Esophagus (tissue), 2 donors: Measurements from ENCODE around the gene MRM2. TPM values are rescaled to one million over a fixed set of nuclear protein-coding genes. Genes with fewer than 3 reads are reported as not detected.

ENCODE experiments used
- H3K27ac ChIP-seq, 2 donors: one replicate each; pipeline ENCODE4 v1.5.1; 2013; ENCODE audit warnings: low read depth in 2 of 2, mild to moderate bottlenecking in 2 of 2, inconsistent platforms in 1 of 2, low read length in 1 of 2, moderate library complexity in 1 of 2
- H3K27me3 ChIP-seq, 2 donors: one replicate each; pipeline ENCODE4 v1.6.1; 2013; ENCODE audit warnings: low read length in 2 of 2, control low read depth in 1 of 2, mild to moderate bottlenecking in 1 of 2; ENCODE audit not compliant: insufficient read depth in 2 of 2, control insufficient read depth in 1 of 2
- H3K36me3 ChIP-seq, 2 donors: one replicate each; pipeline ENCODE4 v1.6.1; 2013; ENCODE audit warnings: low read length in 1 of 2; ENCODE audit not compliant: control insufficient read depth in 2 of 2, insufficient read depth in 2 of 2
- H3K4me1 ChIP-seq, 2 donors: one replicate each; pipeline ENCODE4 v1.6.1; 2013; ENCODE audit warnings: low read length in 1 of 2; ENCODE audit not compliant: control insufficient read depth in 2 of 2, insufficient read depth in 2 of 2
- H3K4me3 ChIP-seq, 2 donors: one replicate each; pipeline ENCODE4 v1.5.1; 2013; ENCODE audit warnings: low read length in 2 of 2, mild to moderate bottlenecking in 2 of 2, low read depth in 1 of 2, moderate library complexity in 1 of 2
- H3K9me3 ChIP-seq, 2 donors: one replicate each; pipeline ENCODE4 v1.6.1; 2013; ENCODE audit warnings: mild to moderate bottlenecking in 2 of 2, low read depth in 1 of 2, low read length in 1 of 2, moderate library complexity in 1 of 2; ENCODE audit not compliant: control insufficient read depth in 2 of 2, insufficient read depth in 1 of 2
- WGBS, 2 donors: extraction: QIAGEN DNeasy Blood & Tissue Kit; methylation state at CpG; one replicate each; pipeline ENCODE4 v1.1.7; 2013; 5-methylcytosine and 5-hydroxymethylcytosine counted together
- polyA plus RNA-seq, 2 donors: library from polyadenylated mRNA; stranded (reverse); fragments of 200-250 nt; gene quantifications; one replicate each; pipeline ENCODE4 v1.2.3, GENCODE V29; 2013
- donor health status: healthy with polysubstance abuse.
- donor health status: Bipolar disorder and iron deficiency.

Gene MRM2
- polyA plus RNA-seq, 2 donors, result 16.8 to 19.7 TPM

- Histone ChIP-seq H3K4me1 (no peaks in the 10 kb centered on the region), H3K27me3 (no peaks in the 10 kb centered on the region), H3K36me3 (peaks cover 0 to 4% of the 10 kb centered on the region in 2 donors), H3K27ac (no peak overlapping the region), H3K4me3 (no peak overlapping the region), H3K9me3 (no peaks in the 10 kb centered on the region)
- WGBS, 2 donors, result 58 to 75% methylated on average over 2 of the region's 2 CpGs
These were observed 38.4 kb upstream of the MRM2 start for GRCh38 chr7:2280424-2280823.

GRCh38 chr7:2279896-2280295 is 37.9 kb upstream of the MRM2 start:
- Histone ChIP-seq H3K27ac (no peak overlapping the region), H3K9me3 (no peaks in the 10 kb centered on the region), H3K36me3 (peaks cover 0 to 4% of the 10 kb centered on the region in 2 donors), H3K27me3 (no peaks in the 10 kb centered on the region), H3K4me1 (no peaks in the 10 kb centered on the region), H3K4me3 (no peak overlapping the region)
- 60 to 67% methylated on average over 4 of the region's 4 CpGs for WGBS, 2 donors

GRCh38 chr7:2278026-2278425 is 36.0 kb upstream of the MRM2 start:
- Histone ChIP-seq H3K27ac (no peak overlapping the region), H3K4me1 (no peaks in the 10 kb centered on the region), H3K36me3 (peaks cover 4 to 15% of the 10 kb centered on the region in 2 donors), H3K4me3 (no peak overlapping the region), H3K27me3 (no peaks in the 10 kb centered on the region), H3K9me3 (no peaks in the 10 kb centered on the region)
- 92 to 96% methylated on average over 11 of the region's 11 CpGs for WGBS, 2 donors

- Histone ChIP-seq H3K36me3 (peaks cover 4 to 15% of the 10 kb centered on the region in 2 donors), H3K27ac (no peak overlapping the region)
These were observed 34.1 kb upstream of the MRM2 start for GRCh38 chr7:2276107-2276506.

GRCh38 chr7:2275101-2275500 is 33.1 kb upstream of the MRM2 start:
- no peaks in the 10 kb centered on the region for H3K9me3 ChIP-seq
- 89 to 90% methylated on average over 18 of the region's 18 CpGs for WGBS, 2 donors
- H3K36me3 ChIP-seq, result peaks cover 4 to 15% of the 10 kb centered on the region in 2 donors
- no peak overlapping the region for H3K27ac ChIP-seq
- H3K27me3 ChIP-seq, result no peaks in the 10 kb centered on the region
- no peak overlapping the region for H3K4me3 ChIP-seq
- no peaks in the 10 kb centered on the region for H3K4me1 ChIP-seq

More at GRCh38 chr7:2276107-2276506, 34.1 kb upstream of the MRM2 start:
- Histone ChIP-seq H3K9me3 (no peaks in the 10 kb centered on the region), H3K4me3 (no peak overlapping the region), H3K4me1 (no peaks in the 10 kb centered on the region), H3K27me3 (no peaks in the 10 kb centered on the region)
- 84 to 91% methylated on average over 18 of the region's 18 CpGs for WGBS, 2 donors

- Histone ChIP-seq H3K27me3 (no peaks in the 10 kb centered on the region), H3K4me3 (no peak overlapping the region), H3K9me3 (no peaks in the 10 kb centered on the region), H3K27ac (no peak overlapping the region), H3K36me3 (peaks cover 4 to 18% of the 10 kb centered on the region in 2 donors), H3K4me1 (no peaks in the 10 kb centered on the region)
- 81 to 89% methylated on average over 7 of the region's 7 CpGs for WGBS, 2 donors
These were observed 32.7 kb upstream of the MRM2 start for GRCh38 chr7:2274666-2275065.

GRCh38 chr7:2273866-2274265 is 31.9 kb upstream of the MRM2 start:
- Histone ChIP-seq H3K27me3 (no peaks in the 10 kb centered on the region), H3K36me3 (peaks cover 4 to 20% of the 10 kb centered on the region in 2 donors), H3K27ac (no peak overlapping the region), H3K4me1 (no peaks in the 10 kb centered on the region), H3K4me3 (no peak overlapping the region), H3K9me3 (no peaks in the 10 kb centered on the region)
- 97 to 98% methylated on average over 20 of the region's 20 CpGs for WGBS, 2 donors

GRCh38 chr7:2272031-2272430 is 30.0 kb upstream of the MRM2 start:
- no peak overlapping the region for H3K27ac ChIP-seq
- no peaks in the 10 kb centered on the region for H3K4me1 ChIP-seq
- H3K27me3 ChIP-seq, result no peaks in the 10 kb centered on the region
- H3K4me3 ChIP-seq, result no peak overlapping the region
- no peaks in the 10 kb centered on the region for H3K9me3 ChIP-seq
- 85 to 86% methylated on average over 9 of the region's 9 CpGs for WGBS, 2 donors
- peaks cover 4 to 17% of the 10 kb centered on the region in 2 donors for H3K36me3 ChIP-seq

GRCh38 chr7:2271273-2272026 is 29.4 kb upstream of the MRM2 start:
- WGBS, 2 donors, result 80 to 81% methylated on average over 24 to 27 of the region's 27 CpGs
- Histone ChIP-seq H3K9me3 (no peaks in the 10 kb centered on the region), H3K27ac (no peak overlapping the region), H3K4me3 (no peak overlapping the region), H3K36me3 (peaks cover 4 to 17% of the 10 kb centered on the region in 2 donors), H3K4me1 (no peaks in the 10 kb centered on the region), H3K27me3 (no peaks in the 10 kb centered on the region)

GRCh38 chr7:2270495-2270894 is 28.5 kb upstream of the MRM2 start:
- H3K36me3 ChIP-seq, result peaks cover 4 to 16% of the 10 kb centered on the region in 2 donors

More at GRCh38 chr7:2270495-2270894, 28.5 kb upstream of the MRM2 start:
- Histone ChIP-seq H3K27ac (no peak overlapping the region), H3K27me3 (no peaks in the 10 kb centered on the region), H3K9me3 (no peaks in the 10 kb centered on the region), H3K4me1 (no peaks in the 10 kb centered on the region), H3K4me3 (no peak overlapping the region)
- WGBS, 2 donors, result 87 to 91% methylated on average over 8 of the region's 8 CpGs
